Trophoblast cell (in vitro differentiated cells and primary cell): Measurements from ENCODE around the gene CTNNA3.

Experiments
- DNase-seq, 2 donors: peaks; one replicate each; pipeline ENCODE4 v3.0.0-alpha.2; 2016
- H2AFZ ChIP-seq: 2 replicates; pipeline ENCODE4 v1.6.1; 2013; ENCODE audit warnings: low read length, moderate library complexity, mild to moderate bottlenecking; ENCODE audit not compliant: insufficient read depth, poor library complexity
- H2AK5ac ChIP-seq: 2 replicates; pipeline ENCODE4 v1.6.1; 2013; ENCODE audit warnings: mild to moderate bottlenecking, low read length
- H2BK120ac ChIP-seq: 2 replicates; pipeline ENCODE4 v1.6.1; 2013; ENCODE audit warnings: low read length, mild to moderate bottlenecking, moderate library complexity; ENCODE audit not compliant: insufficient read depth, poor library complexity
- H2BK12ac ChIP-seq: 2 replicates; pipeline ENCODE4 v1.6.1; 2013; ENCODE audit warnings: mild to moderate bottlenecking, low read length, moderate library complexity
- H2BK5ac ChIP-seq: 2 replicates; pipeline ENCODE4 v1.6.1; 2013; ENCODE audit warnings: low read length, low read depth, moderate library complexity, mild to moderate bottlenecking; ENCODE audit not compliant: poor library complexity
- H3K14ac ChIP-seq: 2 replicates; pipeline ENCODE4 v1.6.1; 2013; ENCODE audit warnings: mild to moderate bottlenecking, low read length
- H3K18ac ChIP-seq: 2 replicates; pipeline ENCODE4 v1.6.1; 2013; ENCODE audit warnings: mild to moderate bottlenecking, low read length
- H3K23ac ChIP-seq: 2 replicates; pipeline ENCODE4 v1.6.1; 2013; ENCODE audit warnings: low read length
- H3K27ac ChIP-seq: 2 replicates; pipeline ENCODE4 v1.5.1; 2013; ENCODE audit warnings: low read depth, mild to moderate bottlenecking, inconsistent platforms, low read length, moderate library complexity
- H3K27me3 ChIP-seq: 2 replicates; pipeline ENCODE4 v1.6.1; 2013; ENCODE audit warnings: inconsistent platforms, mild to moderate bottlenecking, low read length, moderate library complexity; ENCODE audit not compliant: insufficient read depth
- H3K36me3 ChIP-seq, 2 experiments: 1 replicate in 1 of 2; 2 replicates in 1 of 2; pipeline ENCODE4 v1.6.1; 2013; ENCODE audit warnings: low read length in 2 of 2, mild to moderate bottlenecking in 2 of 2, moderate library complexity in 1 of 2; ENCODE audit not compliant: insufficient read depth in 2 of 2, control insufficient read depth in 1 of 2
- H3K4ac ChIP-seq: 2 replicates; pipeline ENCODE4 v1.6.1; 2013; ENCODE audit warnings: low read depth, mild to moderate bottlenecking, low read length, moderate library complexity
- H3K4me1 ChIP-seq, 2 experiments: 1 replicate in 1 of 2; 2 replicates in 1 of 2; pipeline ENCODE4 v1.6.1; 2013; ENCODE audit warnings: low read length in 2 of 2, mild to moderate bottlenecking in 2 of 2, moderate library complexity in 1 of 2; ENCODE audit not compliant: insufficient read depth in 2 of 2, control insufficient read depth in 1 of 2
- H3K4me2 ChIP-seq: 2 replicates; pipeline ENCODE4 v1.6.1; 2013; ENCODE audit warnings: inconsistent platforms, mild to moderate bottlenecking, low read length, moderate library complexity
- H3K4me3 ChIP-seq: 2 replicates; pipeline ENCODE4 v1.5.1; 2013; ENCODE audit warnings: mild to moderate bottlenecking, low read depth, low read length, inconsistent platforms
- H3K79me1 ChIP-seq: one replicate; pipeline ENCODE4 v1.6.1; 2013; ENCODE audit warnings: low read length
- H3K79me2 ChIP-seq: 2 replicates; pipeline ENCODE4 v1.6.1; 2013; ENCODE audit warnings: low read length, mild to moderate bottlenecking; ENCODE audit not compliant: control insufficient read depth, insufficient read depth, poor library complexity
- H3K9ac ChIP-seq: 2 replicates; pipeline ENCODE4 v1.6.1; 2013; ENCODE audit warnings: mild to moderate bottlenecking, low read length
- H3K9me3 ChIP-seq: 2 replicates; pipeline ENCODE4 v1.6.1; 2013; ENCODE audit warnings: low read depth, mild to moderate bottlenecking, control low read depth, inconsistent platforms, low read length; ENCODE audit not compliant: insufficient read depth
- H4K12ac ChIP-seq: 2 replicates; pipeline ENCODE4 v1.6.1; 2013; ENCODE audit warnings: low read depth, mild to moderate bottlenecking, low read length, moderate library complexity
- H4K8ac ChIP-seq: 2 replicates; pipeline ENCODE4 v1.6.1; 2013; ENCODE audit warnings: low read depth, mild to moderate bottlenecking, low read length, moderate library complexity
- H4K91ac ChIP-seq: one replicate; pipeline ENCODE4 v1.6.1; 2013; ENCODE audit warnings: low read depth, mild to moderate bottlenecking, low read length, moderate library complexity
- WGBS: extraction: QIAGEN DNeasy Blood & Tissue Kit; methylation state at CpG from one replicate; pipeline ENCODE4 v1.1.7; 2013; ENCODE audit warnings: missing lambda C conversion rate; ENCODE audit not compliant: insufficient read length, insufficient coverage; ENCODE audit errors: extremely low coverage; 5-methylcytosine and 5-hydroxymethylcytosine counted together

Gene CTNNA3

GRCh38 chr10:66723608-66724400 is 972.2 kb downstream of the CTNNA3 start:
- DNase-seq, result no peak

DNA sequence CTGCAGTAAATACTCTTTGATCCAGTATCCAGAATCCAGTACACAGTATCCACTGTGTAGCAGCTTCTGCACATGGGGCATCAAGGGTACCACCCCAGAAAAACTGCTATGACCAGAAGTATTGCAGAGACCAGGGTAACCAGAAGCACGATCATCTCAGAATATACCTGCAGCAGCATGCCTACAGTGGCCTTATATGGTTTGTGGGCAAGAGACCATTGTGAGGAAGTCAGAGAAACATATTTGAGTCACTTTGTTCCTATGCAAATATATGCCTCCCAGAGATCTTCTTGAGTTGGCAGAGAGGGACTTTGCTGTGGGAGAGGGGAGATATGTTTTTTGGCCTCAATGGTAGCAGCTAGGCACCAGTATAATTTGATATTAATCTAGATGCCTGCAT is 976.5 kb downstream of the CTNNA3 start:
- no peak overlapping the region for H3K27ac ChIP-seq
- no peak overlapping the region for H3K4me2 ChIP-seq
- H3K9me3 ChIP-seq, result no peaks in the 10 kb centered on the region
- no peak overlapping the region for H3K23ac ChIP-seq
- H4K8ac ChIP-seq, result no peak overlapping the region
- no peaks in the 10 kb centered on the region for H3K36me3 ChIP-seq
- no peak overlapping the region for H2AK5ac ChIP-seq
- H3K79me2 ChIP-seq, result no peaks in the 10 kb centered on the region
- no CpG with 5 or more reads among the region's 1 CpG for WGBS
- no peak overlapping the region for H4K91ac ChIP-seq
- no peak overlapping the region for H2BK120ac ChIP-seq
- no peaks in the 10 kb centered on the region for H3K27me3 ChIP-seq
- DNase-seq, result no peak
- H3K4me3 ChIP-seq, result no peak overlapping the region
- no peak overlapping the region for H2BK5ac ChIP-seq
- H3K18ac ChIP-seq, result no peak overlapping the region
- H3K14ac ChIP-seq, result no peak overlapping the region
- H2AFZ ChIP-seq, result no peak overlapping the region
- no peaks in the 10 kb centered on the region for H3K4me1 ChIP-seq
- no peak overlapping the region for H4K12ac ChIP-seq
- no peak overlapping the region for H3K9ac ChIP-seq
- no peak overlapping the region for H3K4ac ChIP-seq
- no peaks in the 10 kb centered on the region for H3K79me1 ChIP-seq
- no peak overlapping the region for H2BK12ac ChIP-seq

More at GRCh38 chr10:66723608-66724400, 972.2 kb downstream of the CTNNA3 start:
- Histone ChIP-seq H3K4ac (no peak overlapping the region), H2AFZ (no peak overlapping the region), H2BK12ac (no peak overlapping the region), H3K9ac (no peak overlapping the region), H3K36me3 (no peaks in the 10 kb centered on the region), H3K27ac (no peak overlapping the region), H3K4me2 (no peak overlapping the region), H2AK5ac (no peak overlapping the region), H3K4me1 (no peaks in the 10 kb centered on the region), H3K79me2 (no peaks in the 10 kb centered on the region), H2BK120ac (no peak overlapping the region), H3K27me3 (no peaks in the 10 kb centered on the region), H3K79me1 (no peaks in the 10 kb centered on the region), H3K18ac (no peak overlapping the region), H2BK5ac (no peak overlapping the region), H4K91ac (no peak overlapping the region), H3K23ac (no peak overlapping the region), H4K12ac (no peak overlapping the region), H3K9me3 (no peaks in the 10 kb centered on the region), H3K14ac (no peak overlapping the region), H4K8ac (no peak overlapping the region), H3K4me3 (no peak overlapping the region)
- WGBS, result no CpG with 5 or more reads among the region's 2 CpGs

DNA sequence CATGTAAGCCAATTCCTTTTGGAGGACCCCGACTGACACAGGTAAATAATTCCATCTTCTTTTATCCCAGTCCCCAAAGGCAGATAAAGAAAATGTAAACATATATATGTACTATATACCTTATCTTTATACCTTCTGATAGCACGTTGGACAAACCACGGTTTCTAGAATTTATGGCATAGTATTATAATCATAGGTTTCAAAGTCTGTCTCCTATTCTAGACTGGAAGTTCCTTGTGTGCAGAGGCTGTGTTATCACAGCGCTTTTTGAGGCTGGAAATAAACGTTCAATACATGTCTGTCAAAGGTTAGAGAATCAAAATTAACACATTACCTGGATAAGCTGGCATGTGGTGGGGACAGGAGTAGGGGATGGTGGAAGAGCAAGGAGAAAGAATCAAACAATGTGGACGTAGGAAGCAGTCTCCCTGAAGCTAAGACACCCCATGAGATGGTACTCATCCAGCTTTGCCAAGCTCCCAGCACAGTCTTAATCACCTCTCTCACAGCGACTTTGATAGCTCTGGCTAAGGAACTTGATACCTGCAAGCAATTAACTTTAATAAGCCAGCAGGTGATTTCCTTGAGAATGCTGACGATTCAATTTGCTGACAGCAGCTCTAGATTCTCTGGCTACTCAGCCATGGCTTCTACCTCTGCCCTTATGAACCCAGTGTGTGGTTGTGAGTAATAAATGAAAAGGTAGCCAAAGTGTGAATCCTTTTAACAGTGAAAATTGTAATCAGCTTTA is 978.6 kb downstream of the CTNNA3 start:
- Histone ChIP-seq H3K4ac (no peak overlapping the region), H3K79me1 (no peaks in the 10 kb centered on the region), H3K9me3 (no peaks in the 10 kb centered on the region), H2AFZ (no peak overlapping the region), H3K36me3 (no peaks in the 10 kb centered on the region), H3K18ac (no peak overlapping the region), H3K9ac (no peak overlapping the region), H2BK120ac (no peak overlapping the region), H4K8ac (no peak overlapping the region), H4K12ac (no peak overlapping the region), H4K91ac (no peak overlapping the region), H3K79me2 (no peaks in the 10 kb centered on the region), H3K23ac (no peak overlapping the region), H2BK12ac (no peak overlapping the region), H3K14ac (no peak overlapping the region), H3K27me3 (no peaks in the 10 kb centered on the region), H2AK5ac (no peak overlapping the region), H3K27ac (no peak overlapping the region), H3K4me1 (no peaks in the 10 kb centered on the region), H3K4me3 (no peak overlapping the region), H3K4me2 (no peak overlapping the region), H2BK5ac (no peak overlapping the region)
- no CpG with 5 or more reads among the region's 8 CpGs for WGBS
- DNase-seq, result no peak

DNA sequence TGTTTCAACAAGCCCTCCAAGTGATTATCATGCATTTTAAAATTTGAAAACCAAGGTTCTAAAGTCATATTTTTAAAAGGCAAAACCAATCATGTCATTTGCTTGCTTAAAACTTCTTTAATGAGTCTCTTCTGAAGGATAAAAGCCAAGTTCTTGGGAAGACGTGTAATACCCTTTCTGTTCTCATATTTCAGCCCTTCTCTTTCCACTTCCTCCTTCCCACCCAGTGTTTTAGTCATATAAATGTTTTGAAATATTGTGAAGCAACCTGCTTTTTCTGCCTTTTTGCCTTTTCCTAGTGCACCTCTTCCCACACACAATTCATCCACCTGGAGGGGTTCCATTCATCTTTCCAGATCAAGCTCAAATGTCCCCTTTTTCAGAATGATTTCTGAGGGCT is 981.3 kb downstream of the CTNNA3 start:
- no peaks in the 10 kb centered on the region for H3K27me3 ChIP-seq
- no peak overlapping the region for H3K4me2 ChIP-seq
- H3K4me1 ChIP-seq, result no peaks in the 10 kb centered on the region
- no peaks in the 10 kb centered on the region for H3K9me3 ChIP-seq
- no peaks in the 10 kb centered on the region for H3K79me2 ChIP-seq
- no peak overlapping the region for H2AK5ac ChIP-seq
- DNase-seq, result no peak
- H4K91ac ChIP-seq, result no peak overlapping the region
- H2BK5ac ChIP-seq, result no peak overlapping the region
- H4K8ac ChIP-seq, result no peak overlapping the region
- WGBS, result no CpG with 5 or more reads among the region's 1 CpG
- no peak overlapping the region for H3K27ac ChIP-seq
- H3K9ac ChIP-seq, result no peak overlapping the region
- no peak overlapping the region for H2BK12ac ChIP-seq
- no peak overlapping the region for H2AFZ ChIP-seq
- no peaks in the 10 kb centered on the region for H3K79me1 ChIP-seq
- H3K36me3 ChIP-seq, result no peaks in the 10 kb centered on the region
- no peak overlapping the region for H3K23ac ChIP-seq
- H3K4me3 ChIP-seq, result no peak overlapping the region
- no peak overlapping the region for H3K4ac ChIP-seq
- H3K18ac ChIP-seq, result no peak overlapping the region
- H2BK120ac ChIP-seq, result no peak overlapping the region
- H3K14ac ChIP-seq, result no peak overlapping the region
- H4K12ac ChIP-seq, result no peak overlapping the region
